ENCODE measurements around the gene SECTM1.

SECTM1 gene

DNA sequence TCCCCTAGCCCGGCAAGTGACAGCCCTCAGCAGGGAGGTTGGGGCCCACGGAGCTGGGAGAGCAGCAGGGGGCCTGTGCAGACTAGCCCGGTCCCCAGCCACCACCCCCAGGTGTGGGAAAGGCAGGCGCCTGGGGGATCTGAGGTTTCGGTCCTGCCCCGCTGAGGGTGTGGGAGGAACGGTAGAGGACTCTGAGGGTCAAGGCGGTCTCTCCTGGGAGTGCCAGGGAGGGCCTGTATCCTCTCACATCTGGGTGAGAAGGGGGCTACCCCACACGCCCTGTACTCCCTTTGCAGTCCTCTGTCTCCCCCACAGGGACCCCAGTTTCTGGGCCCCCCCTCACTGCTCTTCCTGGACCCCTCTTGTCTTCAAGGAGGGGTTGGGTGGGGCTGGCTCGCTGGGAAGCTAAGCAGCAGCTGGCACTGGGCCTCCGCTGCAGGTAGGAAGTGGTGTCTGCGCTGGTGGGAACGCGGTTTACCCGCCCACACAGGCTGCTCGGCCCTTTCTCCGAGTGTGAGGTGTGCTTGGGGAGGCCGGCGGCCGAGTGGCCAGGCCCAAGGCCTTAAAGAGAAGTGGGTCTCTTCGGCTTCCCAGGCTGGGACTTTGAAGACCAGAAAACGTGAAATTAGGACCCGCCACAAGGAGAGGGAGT, 31.5 kb downstream of the SECTM1 start:
- no peak for DNase-seq

DNA sequence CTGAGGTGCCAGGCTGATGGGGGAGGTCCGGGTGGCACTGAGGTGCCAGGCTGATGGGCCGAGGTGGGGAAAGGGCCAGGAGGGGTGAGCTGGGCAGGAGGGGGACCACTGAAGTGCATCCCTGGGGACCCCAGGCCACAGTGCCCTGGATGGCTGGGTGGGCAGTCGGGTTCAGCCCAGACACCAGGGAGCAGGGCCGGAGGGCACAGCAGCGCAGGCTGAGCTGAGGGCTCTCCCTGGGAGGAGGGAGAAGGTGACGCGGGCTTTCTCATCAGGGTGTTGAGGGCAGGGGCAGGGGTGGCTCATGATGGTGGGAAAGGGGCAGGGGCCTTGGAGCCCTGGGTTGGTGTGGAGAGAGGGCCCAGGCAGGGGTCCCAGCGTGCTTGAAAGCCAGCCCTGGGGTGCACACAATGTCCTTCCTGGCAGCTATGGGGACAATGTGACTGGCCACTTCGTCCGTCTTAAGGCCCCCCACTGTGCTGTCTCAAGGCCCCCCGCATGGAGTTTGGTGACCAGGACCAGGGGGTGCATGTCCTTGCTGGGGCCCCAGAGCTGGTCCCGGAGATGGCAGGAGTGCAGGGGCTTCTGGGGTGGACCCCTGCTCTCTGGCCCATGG, 32.2 kb downstream of the SECTM1 start:
- no peak for DNase-seq

DNA sequence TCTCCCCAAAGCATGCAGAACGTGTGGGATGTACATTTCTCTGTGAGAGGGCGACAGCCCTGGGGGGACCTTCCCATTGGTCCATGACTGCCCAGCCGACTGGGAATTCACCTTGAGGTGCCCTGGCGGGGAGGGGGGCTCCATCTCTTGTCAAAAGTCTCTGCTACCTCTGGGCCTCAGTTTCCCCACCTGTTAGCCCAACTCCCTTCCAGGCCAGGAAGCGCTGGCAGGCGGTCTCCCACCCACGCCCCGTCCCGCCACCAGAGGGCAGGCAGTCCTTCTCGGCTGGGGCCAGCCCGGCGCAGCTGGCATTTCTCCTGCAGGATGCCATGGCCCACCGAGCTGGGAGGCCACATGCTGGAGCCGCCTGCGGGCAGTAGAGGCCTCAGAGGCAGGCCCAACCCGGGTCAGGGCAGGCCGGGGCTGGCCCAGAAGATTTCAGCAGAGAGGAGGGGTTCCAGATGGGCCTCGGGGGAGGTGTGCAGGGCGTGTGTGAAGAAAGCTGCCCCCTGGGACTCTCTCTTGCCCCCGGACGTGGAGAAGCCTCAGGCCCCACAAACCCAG, 32.8 kb downstream of the SECTM1 start:
- peak in 17 of 56 donors; percentile 7 to 62 (median 28) for DNase-seq

DNA sequence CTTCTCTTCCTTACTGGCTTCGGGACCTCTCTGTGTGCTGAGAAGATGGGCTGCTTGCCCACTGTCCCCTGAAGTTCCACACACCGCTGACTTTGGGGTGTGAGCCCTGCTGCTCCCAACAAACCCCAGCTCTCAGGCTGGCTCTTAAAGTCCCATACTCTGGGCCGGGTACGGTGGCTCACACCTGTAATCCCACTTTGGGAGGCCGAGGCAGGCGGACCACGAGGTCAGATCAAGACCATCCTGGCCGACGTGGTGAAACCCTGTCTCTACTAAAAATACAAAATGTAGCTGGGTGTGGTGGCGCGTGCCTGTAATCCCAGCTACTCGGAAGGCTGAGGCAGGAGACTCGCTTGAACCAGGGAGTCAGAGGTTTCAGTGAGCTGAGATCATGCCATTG, 33.3 kb downstream of the SECTM1 start:
- DNase-seq = no peak

DNA sequence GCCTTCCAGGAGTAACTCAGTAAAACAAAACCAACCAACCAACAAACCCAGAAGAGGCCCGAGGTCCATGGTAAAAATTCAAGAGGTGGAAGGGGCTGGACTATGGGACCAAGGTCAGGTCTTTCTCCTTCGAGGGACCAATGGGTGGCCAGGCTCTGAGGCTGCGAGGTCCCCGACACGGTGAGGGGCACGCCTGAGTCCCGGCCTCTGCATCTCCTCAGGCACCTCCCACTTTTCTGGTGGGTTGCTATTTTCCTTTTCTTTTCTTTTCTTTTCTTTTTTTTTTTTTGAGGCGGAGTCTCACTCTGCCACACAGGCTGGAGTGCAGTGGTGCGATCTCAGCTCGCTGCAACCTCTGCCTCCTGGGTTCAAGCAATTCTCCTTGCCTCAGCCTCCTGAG, 34.1 kb downstream of the SECTM1 start:
- DNase-seq = no peak

DNA sequence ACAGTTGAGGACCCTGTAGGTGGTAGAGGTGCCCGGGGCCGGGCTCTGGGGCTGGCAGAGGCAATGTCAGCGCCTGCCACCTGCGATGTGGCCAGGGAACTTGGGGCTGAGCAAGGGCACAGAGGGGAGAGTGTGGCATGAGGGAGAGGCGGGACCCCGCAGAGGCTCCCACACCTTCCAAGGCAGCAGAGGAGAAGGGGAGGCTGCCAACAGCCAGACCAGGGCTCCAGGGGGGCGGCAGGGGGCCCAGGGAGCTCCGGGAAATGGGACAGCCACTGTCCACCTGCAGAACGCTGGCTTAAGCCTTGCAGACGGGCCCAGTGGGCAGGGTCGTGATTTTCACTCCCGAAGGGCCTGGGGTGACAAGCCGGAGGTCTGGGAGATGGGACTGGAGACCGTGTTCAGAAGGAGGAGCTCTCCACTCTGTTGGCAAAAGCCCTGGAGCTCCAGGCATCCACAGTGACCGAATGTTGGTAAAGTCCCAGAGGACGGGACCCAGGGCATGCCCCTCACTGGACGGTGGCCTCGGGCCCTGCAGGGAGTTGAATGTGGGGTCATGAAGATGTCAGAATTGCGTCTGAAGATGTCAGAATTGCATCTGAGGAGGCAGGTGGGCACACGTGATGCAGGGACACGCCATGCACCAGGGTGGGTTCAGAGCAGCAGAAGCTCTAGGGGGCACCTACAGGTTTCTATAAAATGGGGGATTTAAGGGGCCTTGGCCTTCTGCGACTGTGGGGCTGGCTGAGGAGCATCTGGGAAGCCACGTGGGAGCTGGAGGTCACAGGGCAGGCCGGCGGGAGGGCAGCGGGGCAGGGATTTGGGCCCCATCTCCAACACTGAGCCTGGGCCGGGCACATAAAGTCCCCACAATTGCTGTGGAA, 34.8 kb downstream of the SECTM1 start:
- no peak for DNase-seq

DNA sequence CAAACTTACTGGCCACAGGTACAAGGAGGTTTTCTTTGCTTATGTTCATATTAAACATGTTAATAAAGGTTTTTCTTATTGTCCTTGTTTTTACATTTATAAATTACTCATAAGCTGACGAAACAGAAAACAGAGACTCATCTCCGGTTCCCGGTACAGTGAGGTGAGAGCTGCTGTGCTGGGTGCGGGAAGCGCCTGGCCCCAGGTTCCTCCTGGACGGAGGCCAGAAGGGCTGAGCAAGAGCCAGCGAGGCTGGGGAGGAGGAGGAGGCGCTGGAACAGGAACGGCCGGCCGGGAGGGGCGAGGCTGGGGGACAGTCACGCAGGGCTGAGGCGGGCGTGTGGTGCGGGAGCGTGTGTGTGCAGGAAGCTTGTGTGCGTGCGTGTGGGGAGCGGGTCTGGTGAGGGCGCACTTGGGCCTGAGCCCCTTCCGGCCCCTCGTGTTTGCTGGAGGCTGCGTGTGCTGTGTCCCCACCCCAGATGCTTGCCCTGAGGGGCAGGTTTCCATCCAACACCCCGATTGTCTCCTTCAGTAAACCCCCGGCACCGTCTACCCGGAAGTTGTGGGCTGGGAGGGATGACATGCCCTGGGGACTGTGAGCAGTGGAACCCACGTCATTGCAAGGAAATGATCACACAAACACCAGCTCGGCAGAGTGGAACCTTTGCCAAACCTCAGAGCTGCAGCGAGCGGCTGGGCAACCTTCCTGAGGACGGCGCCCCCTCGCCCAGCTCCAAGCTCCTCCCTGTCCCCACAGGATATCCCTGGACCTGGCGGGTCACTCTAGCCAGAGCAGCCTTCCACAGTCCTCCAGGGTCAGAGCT, 35.6 kb downstream of the SECTM1 start:
- DNase-seq = peak in 44 of 56 donors; percentile 19 to 81 (median 60)

DNA sequence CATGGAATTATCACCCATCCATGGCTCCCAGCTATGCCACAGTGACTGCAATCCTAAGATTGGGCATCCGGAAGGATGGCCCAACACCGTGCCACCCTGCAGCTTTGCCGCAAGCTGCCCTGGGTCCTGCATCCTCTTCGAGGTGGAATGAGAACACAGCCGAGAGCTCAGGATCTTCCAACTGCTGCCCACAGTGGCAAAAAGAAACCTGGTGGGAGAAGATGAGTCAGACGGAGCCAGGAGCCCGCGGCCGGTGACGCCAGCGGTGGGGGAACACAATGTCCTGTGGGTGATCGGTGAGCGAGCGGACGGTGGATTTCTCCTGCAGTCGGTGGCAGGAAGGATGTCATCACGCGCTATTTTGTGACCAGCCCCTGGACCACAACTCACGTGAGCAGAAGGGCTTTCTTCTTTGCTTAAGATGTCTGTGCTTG, 36.3 kb downstream of the SECTM1 start:
- peak in 28 of 56 donors; percentile 11 to 69 (median 32) for DNase-seq

DNA sequence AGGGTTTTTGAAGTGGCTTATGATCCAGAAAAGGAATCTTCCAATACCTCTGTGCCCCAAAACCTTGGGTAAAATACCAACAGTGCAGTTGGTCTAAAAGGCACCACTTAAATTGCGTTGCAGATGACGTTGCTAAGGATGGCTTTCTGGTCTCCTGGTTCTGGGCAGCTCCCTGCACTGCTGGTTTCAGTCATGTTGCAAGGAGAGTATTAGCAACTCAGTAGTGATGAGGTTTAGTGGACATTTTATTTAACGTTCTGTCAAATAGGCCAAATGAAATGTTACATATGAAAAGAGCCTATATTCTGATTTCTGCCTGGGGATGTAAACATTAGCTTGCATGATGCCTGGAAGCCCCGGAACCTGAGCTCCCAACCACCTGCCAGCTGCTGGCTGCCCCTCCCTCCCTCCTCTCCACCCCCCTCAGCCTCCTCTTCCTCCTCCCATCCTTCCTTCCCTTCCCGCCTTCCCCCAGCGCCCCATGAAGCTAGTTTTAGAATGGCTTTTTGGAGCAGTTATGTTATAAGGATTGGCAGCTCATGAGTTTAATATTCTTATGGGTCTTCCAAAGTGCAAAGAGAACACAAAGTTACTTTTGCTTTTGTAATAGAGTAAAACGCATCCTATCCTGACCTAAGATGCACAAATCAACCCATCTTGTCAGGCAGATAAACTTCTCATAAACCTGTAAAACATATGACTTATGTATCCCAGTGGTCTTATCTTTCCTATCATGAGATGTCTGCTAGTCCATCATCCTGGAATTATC, 36.9 kb downstream of the SECTM1 start:
- DNase-seq = no peak

DNA sequence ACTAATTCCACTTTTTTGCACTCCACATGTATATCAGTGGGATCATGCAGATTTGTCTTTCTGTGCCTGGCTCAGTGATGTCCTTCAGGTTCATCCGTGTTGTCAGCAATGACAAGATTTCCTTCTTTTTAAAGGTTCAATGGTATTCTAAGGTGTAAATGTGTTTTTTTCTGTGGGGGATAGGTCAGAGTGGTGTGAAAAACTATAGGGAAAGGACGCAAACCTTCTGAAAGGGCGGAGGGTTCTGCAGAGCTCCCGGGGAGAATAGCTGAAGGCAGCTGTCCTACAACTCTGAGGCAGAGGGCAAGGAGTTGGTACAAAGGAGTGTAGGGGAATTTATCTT, 38.1 kb downstream of the SECTM1 start:
- DNase-seq = no peak

DNA sequence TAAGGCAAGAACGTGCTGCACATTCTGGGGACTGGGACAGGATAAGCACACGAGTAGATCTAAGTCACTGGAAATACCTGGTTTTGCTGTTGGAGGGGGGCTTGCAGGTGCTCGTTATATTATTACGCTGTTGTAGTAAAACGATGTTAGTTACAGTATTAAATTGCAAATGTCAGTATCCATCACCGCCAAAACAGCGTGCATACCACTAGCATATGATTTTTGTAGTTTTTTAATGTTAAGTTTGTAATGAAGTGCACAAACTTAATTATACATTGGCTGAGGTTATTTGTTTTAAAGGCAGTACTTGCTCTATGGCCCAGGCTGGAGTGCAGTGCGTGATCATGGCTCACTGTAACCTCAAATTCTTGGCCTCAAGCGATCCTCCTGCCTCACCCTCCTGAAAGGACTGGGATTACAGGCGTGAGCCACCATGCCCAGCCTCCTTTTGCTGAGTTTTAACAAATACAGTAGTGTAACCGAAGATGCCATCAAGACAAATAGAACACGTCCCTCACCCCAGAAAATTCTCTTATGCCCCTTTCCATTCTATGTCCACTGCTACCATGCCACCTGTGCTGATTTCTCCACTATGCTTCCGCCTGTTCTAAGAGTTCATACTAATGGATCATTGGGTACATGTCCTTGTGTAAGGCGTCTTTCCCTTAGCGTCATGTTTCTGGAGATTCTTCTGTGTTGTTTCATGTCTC, 39.3 kb downstream of the SECTM1 start:
- no peak for DNase-seq

DNA sequence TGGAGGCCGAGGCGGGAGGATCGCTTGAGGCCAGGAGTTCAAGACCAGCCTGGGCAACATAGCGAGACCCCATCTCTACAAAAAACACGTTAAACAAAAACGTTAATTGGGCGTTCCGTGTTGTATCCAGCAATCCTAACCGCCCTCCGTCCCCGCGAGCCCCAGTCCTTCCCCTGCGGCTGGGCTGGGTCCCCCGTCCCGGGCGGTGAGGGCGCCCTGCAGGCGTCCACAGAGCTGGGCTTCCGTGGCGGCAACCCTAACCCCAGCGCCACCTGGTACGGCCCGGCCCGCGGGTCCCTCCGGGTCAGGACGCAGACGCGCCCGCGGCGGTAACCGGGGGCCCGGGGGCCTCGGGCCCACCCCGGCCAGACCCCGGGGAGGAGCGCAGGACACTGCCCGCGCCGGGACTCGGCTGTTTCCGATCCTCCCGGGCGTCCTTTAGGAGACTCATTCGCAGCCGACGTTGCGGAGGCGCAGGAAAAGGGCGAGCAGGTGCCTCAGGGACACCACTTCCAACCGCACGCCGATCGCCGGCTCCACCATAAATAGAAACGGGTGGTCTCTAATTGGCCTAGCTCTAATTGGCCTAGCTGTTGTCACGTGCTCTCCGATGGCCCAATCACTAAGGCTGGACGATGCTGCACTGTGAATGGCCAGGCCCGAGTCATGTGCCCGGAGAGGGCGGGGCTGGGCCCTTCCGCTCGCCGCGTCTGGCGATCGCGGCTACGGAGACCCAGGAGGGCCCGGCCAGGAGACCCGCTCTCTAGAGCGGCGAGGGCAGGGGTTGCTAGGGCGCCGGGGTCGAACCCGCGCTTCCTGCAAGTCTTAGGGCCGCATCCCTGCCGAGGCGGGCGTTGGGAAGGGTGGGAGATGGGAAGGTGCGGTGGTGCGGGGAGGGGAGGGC, 41.1 kb downstream of the SECTM1 start:
- peak; percentile 52 to 98 (median 93) for DNase-seq

DNA sequence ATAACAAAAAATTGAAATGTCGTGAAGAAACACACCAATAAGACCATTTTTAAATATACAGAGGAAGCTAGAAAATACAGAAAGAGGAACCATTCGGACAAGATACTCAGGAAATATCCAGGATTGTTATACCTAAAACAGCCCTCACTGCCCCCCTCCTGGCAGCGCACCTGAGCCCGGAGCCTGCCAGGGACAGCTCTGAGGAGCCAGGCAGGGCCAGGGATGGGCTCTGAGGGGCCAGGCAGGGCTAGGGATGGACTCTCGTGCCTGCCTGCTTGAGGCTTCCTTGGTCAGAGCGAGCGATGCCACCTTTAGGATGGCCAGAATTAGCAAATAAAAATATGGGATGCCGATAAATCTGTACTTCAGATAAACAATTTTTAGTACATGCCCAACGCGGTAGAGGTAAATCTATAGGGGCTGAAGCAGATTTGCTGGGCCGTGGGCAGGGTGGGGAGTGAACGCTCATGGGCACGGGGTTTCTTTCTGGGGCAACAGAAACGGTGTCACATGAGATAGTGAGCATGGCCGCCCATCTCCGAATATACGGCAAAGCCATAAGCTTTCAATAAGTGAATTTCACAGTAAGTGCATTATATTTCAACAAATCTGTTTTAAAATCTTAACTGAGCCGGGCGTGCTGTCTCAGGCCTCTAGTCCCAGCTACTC, 41.9 kb downstream of the SECTM1 start:
- DNase-seq = no peak

DNA sequence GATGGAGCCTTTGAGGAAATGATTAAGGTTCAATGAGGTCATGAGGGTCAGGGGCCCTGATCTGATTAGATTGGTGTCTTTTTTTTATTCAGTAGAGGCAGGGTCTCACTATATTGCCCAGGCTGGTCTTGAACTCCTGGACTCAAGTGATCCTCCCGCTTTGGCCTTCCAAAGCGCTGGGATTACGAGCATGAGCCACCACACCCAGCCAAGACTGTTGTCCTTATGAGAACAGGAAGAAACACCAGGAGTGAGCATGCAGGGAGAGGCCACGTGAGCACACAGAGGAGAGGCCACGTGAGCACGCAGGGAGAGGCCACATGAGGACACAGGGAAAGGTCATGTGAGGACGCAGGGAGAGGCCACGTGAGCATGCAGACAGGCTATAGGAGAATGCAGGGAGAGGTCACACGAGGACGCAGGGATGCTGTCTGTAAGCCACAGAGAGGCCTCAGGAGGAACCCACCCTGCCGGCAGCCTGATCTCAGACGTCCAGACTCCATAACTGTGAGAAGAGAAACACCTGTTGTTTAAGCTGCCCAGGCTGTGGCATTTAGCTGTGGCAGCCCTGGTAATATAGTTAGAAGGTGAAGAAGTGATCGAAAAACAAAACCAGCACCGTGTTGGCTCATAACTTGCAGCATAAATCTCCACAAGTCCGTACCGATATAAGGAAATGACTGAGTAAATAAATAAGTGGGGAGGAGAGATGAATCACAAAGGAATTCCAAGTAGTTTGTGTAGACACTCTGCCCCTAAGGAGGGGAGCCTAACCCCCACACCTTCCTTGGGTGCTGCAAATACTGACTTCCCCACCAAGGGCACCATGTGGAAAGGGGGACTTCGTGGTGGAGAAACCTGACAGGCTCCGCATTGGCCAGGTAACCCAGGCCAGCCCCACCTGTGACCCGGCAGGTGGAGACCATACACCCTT, 45.4 kb downstream of the SECTM1 start:
- no peak for DNase-seq

DNA sequence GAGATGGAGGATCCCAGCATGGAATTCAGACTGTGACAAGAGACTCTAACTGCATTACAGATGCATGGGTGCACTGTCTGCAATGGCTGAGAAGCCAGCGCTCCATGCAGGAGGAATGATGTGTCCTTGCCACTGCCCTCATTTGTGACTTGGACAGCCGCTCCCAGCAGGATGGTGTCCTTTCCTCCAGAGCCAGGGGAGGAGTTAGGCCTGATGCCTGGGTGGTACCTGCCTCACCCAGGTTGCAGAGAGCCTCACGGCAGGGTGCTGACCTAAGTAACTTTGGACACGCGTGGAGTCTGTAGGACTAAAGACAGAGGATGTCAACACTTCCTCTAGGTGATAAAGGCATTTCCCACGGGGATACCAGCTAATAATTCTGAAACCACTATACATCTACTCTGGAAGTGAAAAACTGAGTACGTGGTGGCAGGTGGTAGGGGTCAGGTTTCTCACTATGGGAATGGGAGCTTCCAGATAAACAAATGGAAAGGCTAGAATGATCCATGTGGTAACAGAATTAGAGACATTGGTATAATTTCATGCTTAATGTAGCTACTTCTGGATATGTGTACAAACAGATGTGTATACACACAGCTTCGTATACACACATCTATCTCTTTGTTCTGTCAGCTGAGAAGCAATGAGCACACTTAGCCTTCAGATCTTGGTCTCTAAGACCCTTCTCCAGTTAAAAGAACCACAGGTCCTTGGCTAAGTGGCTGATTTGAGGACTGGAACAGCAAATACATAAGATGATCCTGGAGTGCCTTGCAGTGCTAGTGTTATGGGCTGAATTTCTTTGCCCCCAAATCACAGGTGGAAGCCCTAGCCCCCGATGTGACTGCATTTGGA, 46.3 kb downstream of the SECTM1 start:
- no peak for DNase-seq

DNA sequence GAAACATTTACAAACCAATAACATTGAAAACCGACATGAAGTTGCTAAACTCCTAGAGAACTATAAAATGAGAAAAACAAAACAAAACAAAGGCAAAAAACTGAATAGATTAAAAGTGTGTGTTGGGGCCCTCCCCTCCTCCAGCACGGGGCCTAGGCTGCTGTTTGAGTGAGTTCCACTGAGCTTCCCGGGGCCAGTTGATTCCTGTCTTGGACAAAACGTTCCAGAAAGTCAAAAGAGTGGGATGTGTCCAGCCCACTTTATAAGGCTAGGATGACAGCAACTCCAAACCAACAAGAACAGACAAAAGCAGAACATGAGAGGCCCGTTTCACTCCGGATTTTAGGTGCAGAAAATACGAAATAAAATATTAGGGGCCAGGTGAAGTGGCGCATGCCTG, 48.4 kb downstream of the SECTM1 start:
- DNase-seq = no peak

Measured in amygdala (tissue), 56 donors.